Vagina (tissue), 2 donors: ENCODE results near the gene ITPR3. TPM values are rescaled to one million over a fixed set of nuclear protein-coding genes. Genes with fewer than 3 reads are reported as not detected.
A peak's percentile ranks its signal among the peaks of the same experiment; 100 is the strongest.
"Not testable (repeated sequence)": the region's sequence is repeated elsewhere in the genome, so short reads cannot be mapped to it uniquely, and the experiment has no call there.

Experiments used
- DNase-seq, 2 donors: peaks; one replicate each; pipeline ENCODE4 v3.0.0-alpha.2; 2017; ENCODE audit errors: extremely low spot score in 2 of 2
- H3K27ac ChIP-seq: fragments of 200-600 bp; sonication (generic); one replicate; pipeline ENCODE4 v1.5.1; 2019
- H3K27me3 ChIP-seq: fragments of 200-600 bp; sonication (generic); one replicate; pipeline ENCODE4 v1.5.1; 2019
- H3K36me3 ChIP-seq, 2 donors: fragments of 200-600 bp; sonication (generic); one replicate each; pipeline ENCODE4 v1.5.1; 2017 to 2019
- H3K4me1 ChIP-seq: fragments of 200-600 bp; sonication (generic); one replicate; pipeline ENCODE4 v1.5.1; 2019
- H3K4me3 ChIP-seq, 2 donors: fragments of 200-600 bp; sonication (generic); 1 replicate in 1 of 2; 2 replicates in 1 of 2; pipeline ENCODE4 v1.5.1; 2016 to 2019
- H3K9me3 ChIP-seq: fragments of 200-600 bp; sonication (generic); one replicate; pipeline ENCODE4 v1.5.1; 2019
- CTCF ChIP-seq, 3 experiments: fragments of 450-650 bp in 2 of 3; fragments of 200-600 bp in 1 of 3; sonication (generic) in 1 of 3; IDR thresholded peaks; one replicate each; pipeline ENCODE4 v1.5.1; 2017 to 2019; ENCODE audit warnings: antibody characterized with exemption in 3 of 3, mild to moderate bottlenecking in 2 of 3, moderate library complexity in 2 of 3
- POLR2A ChIP-seq, 2 donors: fragments of 450-650 bp; IDR thresholded peaks; one replicate each; pipeline ENCODE4 v1.6.1; 2017; ENCODE audit warnings: antibody characterized with exemption in 2 of 2, mild to moderate bottlenecking in 2 of 2, moderate library complexity in 2 of 2
- POLR2AphosphoS5 ChIP-seq, 2 donors: sonication (generic); formaldehyde crosslinking; IDR thresholded peaks; one replicate each; pipeline ENCODE4 v1.9.0; 2017; ENCODE audit warnings: antibody characterized with exemption in 2 of 2, mild to moderate bottlenecking in 2 of 2, low read depth in 1 of 2; ENCODE audit not compliant: insufficient read depth in 1 of 2
- intact Hi-C: fragments of 100-400 bp; cut with DNase I; formaldehyde crosslinking; loops from one replicate; pipeline ENCODE4 v1.15.1; 2023
- total RNA-seq: library from RNA; depleted of rRNA; stranded (reverse); fragments of >200 nt; gene quantifications from one replicate; pipeline ENCODE4 v1.2.3, GENCODE V29; 2016

ITPR3 gene
- total RNA-seq, 1 donor from 2014 or later, result 50.1 TPM

GRCh38 chr6:33592280-33592594, 28.9 kb upstream of the ITPR3 start:
- Histone ChIP-seq H3K9me3 (no peaks in the 10 kb centered on the region), H3K4me1 (peaks cover 34% of the 10 kb centered on the region), H3K4me3 (no peak overlapping the region), H3K27me3 (no peaks in the 10 kb centered on the region), H3K27ac (no peak overlapping the region), H3K36me3 (no peaks in the 10 kb centered on the region)
- intact Hi-C loops, result loop anchor here (5.0 kb wide), 1 partner anchor 110 kb away; no protein-coding TSS in a partner anchor
- DNase-seq, result no peak
- TF ChIP-seq POLR2AphosphoS5 (IDR thresholded peaks at IDR 0.05; ENCODE audit: insufficient read depth in 1 of 2, low read depth in 1 of 2) (no peak), CTCF (IDR thresholded peaks at IDR 0.05) (no peak), POLR2A (IDR thresholded peaks at IDR 0.05) (no peak)

GRCh38 chr6:33592595-33593413, 28.3 kb upstream of the ITPR3 start:
- peaks cover 34% of the 10 kb centered on the region for H3K4me1 ChIP-seq
- intact Hi-C loops, result loop anchor here (5.0 kb wide), 1 partner anchor 109 kb away; no protein-coding TSS in a partner anchor
- H3K27me3 ChIP-seq, result no peaks in the 10 kb centered on the region
- H3K27ac ChIP-seq, result no peak overlapping the region
- H3K9me3 ChIP-seq, result no peaks in the 10 kb centered on the region
- no peaks in the 10 kb centered on the region for H3K36me3 ChIP-seq
- DNase-seq, result no peak
- TF ChIP-seq CTCF (IDR thresholded peaks at IDR 0.05), result no peak
- TF ChIP-seq POLR2A (IDR thresholded peaks at IDR 0.05), result no peak
- TF ChIP-seq POLR2AphosphoS5 (IDR thresholded peaks at IDR 0.05; ENCODE audit: insufficient read depth in 1 of 2, low read depth in 1 of 2), result no peak
- H3K4me3 ChIP-seq, result peak overlapping the region in 1 of 2 donors; percentile 18

- Histone ChIP-seq H3K4me1 (peaks cover 34% of the 10 kb centered on the region), H3K27me3 (no peaks in the 10 kb centered on the region), H3K4me3 (peak overlapping the region in 1 of 2 donors; percentile 18), H3K36me3 (no peaks in the 10 kb centered on the region), H3K27ac (no peak overlapping the region), H3K9me3 (no peaks in the 10 kb centered on the region)
- no peak for DNase-seq
- intact Hi-C loops, result loop anchor here (5.0 kb wide), 1 partner anchor 109 kb away; no protein-coding TSS in a partner anchor
- TF ChIP-seq POLR2AphosphoS5 (IDR thresholded peaks at IDR 0.05; ENCODE audit: insufficient read depth in 1 of 2, low read depth in 1 of 2) (no peak), CTCF (IDR thresholded peaks at IDR 0.05) (no peak), POLR2A (IDR thresholded peaks at IDR 0.05) (no peak)
These were observed 27.8 kb upstream of the ITPR3 start for GRCh38 chr6:33593414-33593727.

GRCh38 chr6:33595001-33595846, 25.9 kb upstream of the ITPR3 start:
- H3K9me3 ChIP-seq, result no peaks in the 10 kb centered on the region
- intact Hi-C loops, result no loop called here
- no peak overlapping the region for H3K4me3 ChIP-seq
- DNase-seq, result no peak
- H3K36me3 ChIP-seq, result no peaks in the 10 kb centered on the region
- H3K27me3 ChIP-seq, result no peaks in the 10 kb centered on the region
- no peak for TF ChIP-seq POLR2AphosphoS5 (IDR thresholded peaks at IDR 0.05; ENCODE audit: insufficient read depth in 1 of 2, low read depth in 1 of 2)
- no peak for TF ChIP-seq CTCF (IDR thresholded peaks at IDR 0.05)
- no peak for TF ChIP-seq POLR2A (IDR thresholded peaks at IDR 0.05)
- H3K4me1 ChIP-seq, result peaks cover 21% of the 10 kb centered on the region
- H3K27ac ChIP-seq, result no peak overlapping the region

- H3K4me1 ChIP-seq, result peaks cover 10% of the 10 kb centered on the region
- H3K9me3 ChIP-seq, intact Hi-C loops, DNase-seq, H3K27ac ChIP-seq, H3K4me3 ChIP-seq, H3K27me3 ChIP-seq, H3K36me3 ChIP-seq: not testable (repeated sequence)
These were observed 24.2 kb upstream of the ITPR3 start for GRCh38 chr6:33596894-33597293.
